HG03378 (cell line): ENCODE results near the gene WWC1.
"Not testable (repeated sequence)": the region's sequence is repeated elsewhere in the genome, so short reads cannot be mapped to it uniquely, and the experiment has no call there.

Experiments used
- ATAC-seq: cut with Tn5 transposase; IDR thresholded peaks from one replicate; pipeline ENCODE4 v1.9.1; 2021; ENCODE audit warnings: mild to moderate bottlenecking, moderate library complexity; ENCODE audit not compliant: unreplicated experiment

Gene WWC1

DNA sequence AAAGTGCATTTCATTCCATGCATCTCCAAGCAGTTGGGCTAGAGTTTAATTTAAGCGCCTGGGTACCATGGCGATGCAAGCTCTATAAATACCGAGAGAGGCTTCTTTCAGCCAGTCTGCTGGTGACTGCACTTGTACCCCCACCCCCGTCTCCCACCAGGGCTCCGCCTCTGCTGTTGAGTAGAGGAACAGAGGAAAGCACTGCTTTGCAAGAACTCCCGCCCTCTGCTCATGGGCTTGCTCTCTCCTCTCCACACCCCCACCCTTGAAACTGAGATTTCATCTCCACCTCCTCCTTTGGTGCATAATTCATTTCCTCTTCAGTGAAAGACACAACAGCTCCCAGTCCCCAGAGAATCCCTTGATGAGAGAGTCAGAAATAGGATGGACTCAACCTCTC lies 5.1 kb upstream of the WWC1 start:
- ATAC-seq, result no peak

- not testable (repeated sequence) for ATAC-seq
Measured at GRCh38 chr5:168286863-168287262, 4.6 kb upstream of the WWC1 start.

DNA sequence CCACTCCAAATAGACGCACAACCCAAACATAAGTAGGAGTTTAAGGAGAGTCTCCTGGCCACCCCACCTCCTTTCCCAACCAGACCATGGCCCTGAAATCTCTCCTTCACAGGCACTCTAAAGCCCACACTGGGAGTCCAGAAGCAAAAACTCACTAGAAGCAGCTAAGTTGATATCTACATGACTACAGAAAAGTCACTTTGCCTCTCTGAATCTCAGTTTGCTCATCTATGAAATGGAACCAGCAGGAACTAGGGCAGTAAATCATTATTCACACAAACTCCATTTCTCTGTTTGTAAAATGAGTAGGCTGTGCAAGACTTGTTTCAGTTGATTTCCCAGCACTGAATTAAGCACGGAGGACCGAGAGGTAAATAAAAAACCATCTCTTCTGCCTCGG lies 4.1 kb upstream of the WWC1 start:
- ATAC-seq, result no peak

GRCh38 chr5:168288349-168289245 lies 2.8 kb upstream of the WWC1 start:
- ATAC-seq, result no peak

DNA sequence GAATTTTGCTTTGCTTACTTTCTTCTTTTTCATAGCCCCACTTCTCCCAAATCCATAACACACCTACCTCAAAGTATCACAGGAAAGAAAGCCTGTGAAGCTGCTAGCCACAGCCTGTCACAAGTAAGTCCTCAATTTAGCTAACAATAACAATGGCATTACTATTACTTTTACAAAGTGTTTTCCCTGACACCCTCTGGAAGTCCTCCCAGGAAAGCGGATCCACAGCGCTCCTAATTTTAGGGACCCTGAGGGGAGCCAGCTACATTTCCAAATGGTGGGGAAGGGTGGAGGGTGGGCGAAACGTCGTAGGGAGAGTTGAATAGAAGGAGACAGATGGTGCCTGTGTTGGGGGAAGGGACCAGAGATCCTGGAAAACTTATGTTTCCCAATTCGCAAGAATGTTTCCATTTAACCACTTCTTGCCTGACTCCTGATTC lies 523 bp upstream of the WWC1 start:
- no peak for ATAC-seq

- peak; percentile 21 for ATAC-seq
Measured at GRCh38 chr5:168291964-168292785, 730 bp downstream of the WWC1 start.

GRCh38 chr5:168292786-168293696 lies 1.6 kb downstream of the WWC1 start:
- ATAC-seq, result no peak

GRCh38 chr5:168295574-168296201 lies 4.2 kb downstream of the WWC1 start:
- no peak for ATAC-seq

- ATAC-seq, result no peak
Measured at GRCh38 chr5:168296682-168297081, 5.2 kb downstream of the WWC1 start.

- no peak for ATAC-seq
Measured at GRCh38 chr5:168298949-168299348, 7.5 kb downstream of the WWC1 start.

DNA sequence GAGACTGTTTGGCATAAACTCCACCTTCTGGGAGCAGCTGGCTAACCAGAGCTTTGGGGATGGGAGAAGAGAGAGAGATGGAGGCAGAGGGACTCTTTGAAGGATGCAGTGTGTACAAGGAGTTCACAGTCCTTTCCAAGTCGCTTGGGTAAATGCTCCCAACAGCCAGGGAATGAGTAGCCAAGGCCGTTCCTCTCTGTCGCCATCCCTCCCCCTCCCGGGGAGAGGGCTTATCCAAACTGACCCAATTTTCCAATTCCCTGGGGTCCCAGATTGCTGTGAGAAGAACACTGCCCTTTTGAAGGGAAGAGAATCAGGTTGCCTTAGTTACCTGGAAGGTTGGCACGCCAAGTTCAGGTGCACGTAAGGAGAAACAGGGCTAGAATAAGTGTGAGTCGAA lies 7.9 kb downstream of the WWC1 start:
- ATAC-seq, result no peak

DNA sequence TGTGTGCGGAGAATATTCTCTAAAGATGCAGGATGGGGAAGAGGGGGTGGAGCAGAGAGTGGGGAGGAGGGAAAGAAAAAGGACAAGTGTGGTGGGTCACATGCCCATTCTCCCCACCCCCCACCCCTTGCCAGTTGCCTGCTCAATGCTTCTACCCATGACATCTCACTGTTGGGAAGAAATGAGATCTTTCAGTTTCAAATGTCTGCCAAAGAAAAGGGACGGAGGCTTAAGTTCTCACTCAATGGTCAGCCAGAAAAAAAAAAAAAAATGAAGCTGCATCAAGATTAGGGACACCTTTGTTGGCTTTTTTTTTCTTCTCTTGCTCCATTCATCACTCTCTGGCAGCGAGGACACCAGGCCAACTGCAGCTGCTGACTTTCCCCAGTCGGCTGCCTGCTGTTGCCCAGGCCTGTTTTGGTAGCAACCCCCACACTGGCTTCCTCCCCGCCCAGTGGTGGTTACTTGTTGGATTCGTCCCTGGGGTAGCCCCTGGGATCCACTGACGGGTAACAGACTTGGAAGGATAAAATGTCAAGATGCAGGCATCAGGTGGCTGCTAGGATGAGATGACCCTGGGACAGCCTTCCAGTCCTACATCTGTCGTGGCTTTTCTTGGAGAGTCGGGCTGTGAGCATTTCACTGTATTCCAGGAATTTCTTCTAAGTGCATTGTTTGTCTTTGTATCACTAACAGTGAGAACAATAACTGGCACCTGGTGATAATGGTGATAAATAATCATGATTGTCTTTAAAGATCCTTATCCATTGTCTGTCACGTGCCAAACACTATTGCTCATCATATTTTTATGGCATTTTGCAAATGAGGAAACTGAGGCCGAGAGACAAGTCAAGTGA lies 9.1 kb downstream of the WWC1 start:
- no peak for ATAC-seq

GRCh38 chr5:168301593-168302390 lies 10.3 kb downstream of the WWC1 start:
- ATAC-seq, result no peak

DNA sequence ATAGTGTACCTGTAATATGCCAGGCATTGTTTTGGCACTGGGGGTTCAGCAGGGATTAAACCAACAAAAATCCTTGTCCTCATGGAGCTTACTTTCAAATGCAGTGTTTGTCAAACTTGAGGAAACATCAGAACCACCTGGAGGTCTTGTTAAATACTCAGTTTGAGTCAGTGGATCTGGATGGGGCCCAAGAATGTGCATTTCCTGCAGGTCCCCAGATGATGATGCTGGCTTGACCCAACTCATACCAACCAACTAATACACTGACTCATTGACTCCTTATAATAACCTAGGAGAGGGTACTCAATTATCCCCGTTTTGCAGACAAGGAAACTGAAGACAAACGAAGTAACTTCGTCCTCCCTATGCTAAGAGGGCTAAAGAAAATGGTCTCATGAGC lies 11.3 kb downstream of the WWC1 start:
- no peak for ATAC-seq

GRCh38 chr5:168303393-168304025 lies 12.1 kb downstream of the WWC1 start:
- ATAC-seq, result no peak

DNA sequence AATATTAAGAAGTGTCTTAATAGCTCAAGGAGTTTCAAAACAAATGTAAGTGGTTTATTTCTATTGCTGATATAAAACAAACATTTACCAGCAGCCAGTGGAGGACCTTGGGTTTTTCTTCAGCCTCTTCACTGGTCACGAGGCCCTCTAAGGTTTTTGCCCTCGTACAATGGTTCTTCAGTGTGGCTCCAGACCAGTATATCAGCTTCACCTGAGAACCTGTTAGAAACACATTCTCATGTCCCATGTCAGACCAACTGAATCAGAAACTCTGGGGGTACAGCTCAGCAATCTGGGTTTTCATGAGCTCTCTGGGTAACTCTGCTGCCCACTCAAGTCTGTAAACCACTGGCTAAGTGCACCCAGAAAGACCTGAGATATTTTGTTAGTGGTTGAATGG lies 12.9 kb downstream of the WWC1 start:
- ATAC-seq, result no peak

DNA sequence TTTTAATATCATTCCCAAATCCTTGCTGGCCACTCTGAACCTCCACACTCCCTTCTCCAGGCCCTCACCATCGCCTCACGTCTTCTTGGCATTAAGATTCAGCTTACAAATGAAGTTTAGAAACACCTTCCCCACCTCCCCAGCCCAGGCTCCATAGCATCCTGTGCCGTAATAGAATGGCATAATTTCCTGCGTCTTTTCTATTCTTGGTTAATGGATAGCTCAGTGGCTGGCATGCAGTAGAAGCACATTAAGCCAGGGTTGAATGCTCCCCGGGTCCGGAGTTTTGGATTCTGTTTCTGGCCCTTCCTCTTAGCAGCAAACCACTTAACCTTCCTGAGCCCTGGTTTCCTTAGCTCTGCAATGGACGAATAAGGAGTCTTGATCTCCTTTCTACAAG lies 13.8 kb downstream of the WWC1 start:
- no peak for ATAC-seq

DNA sequence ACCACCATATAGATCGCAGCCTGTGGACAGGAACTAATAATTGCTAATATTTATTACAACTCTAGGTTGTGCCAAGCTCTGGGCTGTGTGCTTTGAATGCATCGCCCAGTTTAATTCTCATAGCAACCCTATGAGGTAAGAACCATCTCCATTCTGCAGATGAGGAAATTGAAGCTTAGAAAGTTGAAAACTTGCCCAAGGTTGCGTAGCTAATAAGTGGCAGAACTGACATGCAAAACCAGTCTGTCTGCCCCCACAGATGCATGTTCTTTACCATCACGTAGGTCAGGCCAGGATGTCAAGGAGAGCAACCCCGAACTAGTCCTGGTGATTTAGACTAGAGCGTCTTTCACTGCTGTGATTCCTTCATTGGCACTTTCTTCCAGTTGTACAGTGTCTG lies 15.6 kb downstream of the WWC1 start:
- ATAC-seq, result no peak
